Muscle of leg (tissue), 11 donors: ENCODE measurements around the gene OSCP1. TPM values are rescaled to one million over a fixed set of nuclear protein-coding genes. Genes with fewer than 3 reads are reported as not detected.
"Not testable (repeated sequence)": the region's sequence is repeated elsewhere in the genome, so short reads cannot be mapped to it uniquely, and the experiment has no call there.

Source experiments
- DNase-seq: peaks from one replicate; pipeline ENCODE4 v3.0.0; 2013
- H3K27ac ChIP-seq: one replicate; pipeline ENCODE4 v1.5.1; 2013; ENCODE audit warnings: mild to moderate bottlenecking, low read length, control low read depth
- H3K27me3 ChIP-seq: one replicate; pipeline ENCODE4 v1.6.1; 2013; ENCODE audit warnings: low read length; ENCODE audit not compliant: control insufficient read depth, insufficient read depth
- H3K36me3 ChIP-seq: one replicate; pipeline ENCODE4 v1.6.1; 2013; ENCODE audit warnings: low read length; ENCODE audit not compliant: control insufficient read depth, insufficient read depth
- H3K4me1 ChIP-seq: one replicate; pipeline ENCODE4 v1.6.1; 2013; ENCODE audit warnings: low read length; ENCODE audit not compliant: control insufficient read depth, insufficient read depth
- H3K4me3 ChIP-seq: one replicate; pipeline ENCODE4 v1.5.1; 2013; ENCODE audit warnings: low read length, control low read depth
- H3K9me3 ChIP-seq: replicated peaks from 2 replicates; pipeline ENCODE4 v1.6.1; 2013; ENCODE audit warnings: low read depth, low read length; ENCODE audit not compliant: control insufficient read depth
- WGBS: methylation state at CpG from one replicate; pipeline ENCODE4 v1.1.5; 2013; ENCODE audit warnings: missing lambda C conversion rate; ENCODE audit not compliant: insufficient coverage; 5-methylcytosine and 5-hydroxymethylcytosine counted together
- polyA plus RNA-seq, 8 donors: library from polyadenylated mRNA; unstranded; fragments of 120-200 nt; gene quantifications; one replicate each; pipeline versions ENCODE4 v1.2.1 to v1.2.3, GENCODE V29; 2013; ENCODE audit warnings: inconsistent platforms in 1 of 8, low replicate concordance in 1 of 8; ENCODE audit not compliant: insufficient read length in 8 of 8, insufficient read depth in 1 of 8
- total RNA-seq: library from RNA; stranded (reverse); fragments of 120-200 nt; gene quantifications from one replicate; pipeline ENCODE4 v1.2.4, GENCODE V29; 2013

Gene OSCP1
- total and polyA plus RNA-seq, 9 donors = 4.0 to 7.6 (median 4.9) TPM

- H3K4me3 ChIP-seq = no peak overlapping the region
- no peaks in the 10 kb centered on the region for H3K36me3 ChIP-seq
- DNase-seq = no peak
- H3K4me1 ChIP-seq = no peaks in the 10 kb centered on the region
- WGBS = no CpG with 5 or more reads among the region's 2 CpGs
- H3K9me3 ChIP-seq = no peaks in the 10 kb centered on the region
- peaks cover 3% of the 10 kb centered on the region for H3K27me3 ChIP-seq
- no peak overlapping the region for H3K27ac ChIP-seq
Measured at GRCh38 chr1:36486093-36486438, 35.8 kb upstream of the OSCP1 start.

DNA sequence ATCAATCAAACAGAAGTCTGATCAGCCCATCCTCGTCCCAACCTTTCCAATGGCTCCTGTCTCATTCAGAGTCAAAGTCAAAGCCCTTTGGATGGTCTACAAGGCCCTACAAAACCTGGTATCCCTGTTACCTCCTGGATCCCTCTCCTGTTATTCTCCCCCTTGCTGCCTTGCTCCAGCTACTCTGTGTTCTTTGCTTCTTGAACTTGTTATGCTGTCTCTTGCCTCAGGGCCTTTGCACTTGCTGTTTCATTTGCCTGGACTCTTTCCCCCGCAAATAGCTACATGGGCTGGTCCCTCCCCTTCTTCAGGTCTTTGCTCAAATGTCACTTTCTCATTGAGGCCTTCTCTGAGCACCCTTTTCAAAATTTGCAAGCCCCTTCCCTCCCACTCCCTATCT is 33.8 kb upstream of the OSCP1 start:
- no peaks in the 10 kb centered on the region for H3K9me3 ChIP-seq
- DNase-seq = no peak
- H3K4me1 ChIP-seq = no peaks in the 10 kb centered on the region
- WGBS = 73% methylated on average over 2 of the region's 2 CpGs
- no peak overlapping the region for H3K27ac ChIP-seq
- H3K27me3 ChIP-seq = peaks cover 3% of the 10 kb centered on the region
- H3K4me3 ChIP-seq = no peak overlapping the region
- H3K36me3 ChIP-seq = no peaks in the 10 kb centered on the region

GRCh38 chr1:36482724-36483388 is 32.6 kb upstream of the OSCP1 start, which contains the start of gene CSF3R:
Gene CSF3R, minus strand, starts transcription at chr1:36482913. Its CDS starts 3,417 bp downstream, at chr1:36479496.
- Histone ChIP-seq H3K36me3 (no peaks in the 10 kb centered on the region), H3K27me3 (peaks cover 3% of the 10 kb centered on the region), H3K4me1 (no peaks in the 10 kb centered on the region), H3K27ac (no peak within 1 kb of the TSS), H3K9me3 (no peaks in the 10 kb centered on the region), H3K4me3 (peak within 1 kb of the TSS; percentile 5)
- DNase-seq = no peak
- 14% methylated on average over 4 of the region's 13 CpGs for WGBS

DNA sequence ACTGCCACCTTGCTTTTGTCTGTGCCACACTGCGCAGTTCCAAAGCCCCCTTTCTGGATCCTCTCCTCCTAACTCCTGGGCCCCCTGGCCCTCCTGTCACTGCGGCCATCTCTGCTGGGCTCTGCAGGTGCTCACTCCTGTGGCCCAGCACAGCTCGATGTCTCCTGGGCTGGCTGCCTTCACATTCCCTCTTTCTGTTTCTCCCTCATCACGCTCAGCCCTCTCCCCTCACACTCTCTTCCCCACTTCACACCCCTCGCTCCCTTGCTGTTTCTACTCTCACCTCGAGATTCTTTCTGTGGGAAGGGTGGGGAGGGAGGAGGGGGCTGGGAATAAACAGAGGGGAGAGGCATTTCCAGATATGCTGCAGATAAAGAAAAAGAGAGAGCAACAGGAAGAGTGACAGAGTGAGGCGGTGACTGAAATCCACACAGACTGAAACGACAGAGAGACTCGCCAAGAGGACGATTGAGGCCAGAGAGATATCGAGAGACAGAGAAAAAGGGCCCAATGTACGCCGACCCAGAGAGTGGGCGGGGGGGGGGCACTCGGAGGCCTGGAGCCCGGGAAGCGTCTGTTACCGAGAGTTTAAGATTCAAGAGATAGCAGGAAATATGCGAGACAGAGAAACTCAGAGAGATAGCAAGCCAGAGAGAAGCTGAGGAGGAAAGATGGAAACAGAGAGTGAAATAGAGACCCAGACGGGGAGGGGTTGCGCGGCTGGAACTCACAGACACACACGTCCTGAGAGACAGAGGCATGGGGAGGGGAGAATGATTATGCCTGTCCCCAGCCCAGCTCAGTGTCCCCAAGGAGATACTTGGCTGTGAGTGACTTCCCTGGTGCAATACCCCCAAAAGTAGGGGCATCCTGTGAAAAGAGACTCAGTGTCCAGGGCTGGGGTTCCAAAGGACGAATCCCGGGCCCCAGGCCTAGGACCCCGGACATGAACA is 31.8 kb upstream of the OSCP1 start:
- WGBS = 25% methylated on average over 23 of the region's 26 CpGs
- DNase-seq = no peak
- H3K27me3 ChIP-seq = peaks cover 3% of the 10 kb centered on the region
- H3K36me3 ChIP-seq = no peaks in the 10 kb centered on the region
- H3K9me3 ChIP-seq = no peaks in the 10 kb centered on the region
- no peaks in the 10 kb centered on the region for H3K4me1 ChIP-seq
- H3K27ac ChIP-seq = no peak overlapping the region
- peak overlapping the region; percentile 5 for H3K4me3 ChIP-seq

GRCh38 chr1:36481091-36481490 is 30.8 kb upstream of the OSCP1 start:
- Histone ChIP-seq H3K9me3 (no peaks in the 10 kb centered on the region), H3K27ac (no peak overlapping the region), H3K4me3 (no peak overlapping the region), H3K27me3 (peaks cover 3% of the 10 kb centered on the region), H3K4me1 (no peaks in the 10 kb centered on the region), H3K36me3 (no peaks in the 10 kb centered on the region)
- DNase-seq = no peak
- WGBS = 92% methylated on average over 3 of the region's 6 CpGs

DNA sequence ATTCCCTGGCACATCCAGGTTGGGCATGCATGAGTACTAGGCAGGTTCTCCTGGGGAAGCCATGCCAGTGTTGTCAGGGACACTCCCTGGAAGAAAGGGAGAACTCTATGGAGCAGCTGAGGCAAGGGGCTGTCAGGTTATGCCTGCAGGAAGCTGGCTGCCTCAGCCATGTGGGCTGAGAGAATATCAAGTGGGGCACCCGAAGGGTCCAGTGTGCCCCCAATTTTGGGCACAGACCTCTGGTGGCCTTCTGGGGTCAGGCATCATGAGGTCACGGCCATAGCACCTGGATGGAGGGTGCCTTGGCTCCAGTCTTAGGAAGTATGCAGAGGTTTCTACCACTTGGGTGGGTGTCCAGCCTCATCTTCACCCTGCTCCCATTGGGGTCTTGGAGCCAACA is 29.9 kb upstream of the OSCP1 start:
- H3K4me1 ChIP-seq = no peaks in the 10 kb centered on the region
- no peak overlapping the region for H3K4me3 ChIP-seq
- H3K9me3 ChIP-seq = no peaks in the 10 kb centered on the region
- no peaks in the 10 kb centered on the region for H3K27me3 ChIP-seq
- 78% methylated on average over 2 of the region's 2 CpGs for WGBS
- no peak for DNase-seq
- H3K27ac ChIP-seq = no peak overlapping the region
- no peaks in the 10 kb centered on the region for H3K36me3 ChIP-seq

DNA sequence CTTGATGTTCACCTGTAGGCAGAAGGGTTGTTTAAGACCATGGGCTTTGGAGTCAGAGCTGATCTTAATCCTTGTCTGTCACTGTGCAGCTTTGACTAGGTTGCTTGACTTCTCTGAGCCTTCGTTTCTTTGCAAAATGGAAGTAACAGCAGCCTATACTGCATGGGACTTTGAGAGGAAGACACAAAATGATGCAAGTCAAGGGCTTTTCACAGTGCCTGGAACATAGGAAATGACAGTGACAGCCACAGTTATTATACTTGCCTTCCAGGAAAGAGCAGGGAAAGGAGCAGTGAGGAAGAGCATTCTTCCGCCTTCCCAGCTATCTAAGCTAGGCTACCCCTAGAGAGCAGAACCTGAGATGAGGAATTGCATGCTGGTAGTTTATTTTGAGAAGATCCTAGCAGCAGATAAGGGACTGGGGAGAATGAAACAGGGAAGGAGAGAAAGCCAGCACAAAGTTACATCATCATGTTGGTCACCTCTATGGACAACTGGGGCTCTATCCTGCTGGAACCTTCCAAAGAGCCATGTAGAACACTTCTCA is 29.3 kb upstream of the OSCP1 start:
- H3K27me3 ChIP-seq = no peaks in the 10 kb centered on the region
- no peaks in the 10 kb centered on the region for H3K9me3 ChIP-seq
- no peak overlapping the region for H3K27ac ChIP-seq
- no peaks in the 10 kb centered on the region for H3K36me3 ChIP-seq
- WGBS = 100% methylated on average over 1 of the region's 2 CpGs
- H3K4me3 ChIP-seq = no peak overlapping the region
- no peak for DNase-seq
- no peaks in the 10 kb centered on the region for H3K4me1 ChIP-seq

DNA sequence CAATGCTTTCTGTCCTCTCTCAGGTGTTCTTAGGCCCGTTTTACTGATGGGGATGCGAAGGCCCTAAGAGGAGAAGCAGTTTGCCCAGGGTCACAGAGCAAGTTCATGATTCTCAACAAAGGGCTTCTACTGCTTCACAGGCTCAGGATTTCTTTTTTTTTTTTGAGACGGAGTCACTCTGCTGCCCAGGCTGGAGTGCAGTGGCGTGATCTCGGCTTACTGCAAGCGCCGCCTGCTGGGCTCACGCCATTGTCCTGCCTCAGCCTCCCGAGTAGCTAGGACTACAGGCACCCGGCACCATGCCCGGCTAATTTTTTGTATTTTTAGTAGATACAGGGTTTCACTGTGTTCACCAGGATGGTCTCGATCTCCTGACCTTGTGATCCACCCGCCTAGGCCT is 27.4 kb upstream of the OSCP1 start:
- not testable (repeated sequence) for DNase-seq, H3K36me3 ChIP-seq, H3K4me1 ChIP-seq, H3K27me3 ChIP-seq, H3K9me3 ChIP-seq, H3K27ac ChIP-seq, H3K4me3 ChIP-seq
- WGBS = 73% methylated on average over 11 of the region's 13 CpGs

DNA sequence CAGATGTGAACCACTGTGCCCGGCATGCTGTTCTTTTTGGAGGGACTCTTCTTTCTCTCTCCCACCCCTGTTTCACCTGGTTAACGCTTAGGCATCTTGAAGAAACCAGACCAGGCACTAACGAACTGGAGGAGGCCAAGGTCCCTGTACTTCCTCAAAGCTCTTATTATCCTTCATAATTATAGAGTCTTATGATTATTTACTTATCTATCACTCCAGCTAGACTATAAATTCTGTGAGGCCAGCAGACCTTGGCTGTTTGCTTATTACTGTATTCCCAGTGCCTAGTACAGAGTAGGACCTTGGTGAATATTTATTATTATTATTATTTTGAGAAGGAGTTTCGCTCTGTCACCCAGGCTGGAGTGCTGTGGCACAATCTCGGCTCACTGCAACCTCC is 26.7 kb upstream of the OSCP1 start:
- Histone ChIP-seq H3K36me3 (no peaks in the 10 kb centered on the region), H3K4me1 (peaks cover 4% of the 10 kb centered on the region), H3K27ac (no peak overlapping the region), H3K9me3 (no peaks in the 10 kb centered on the region), H3K27me3 (no peaks in the 10 kb centered on the region), H3K4me3 (no peak overlapping the region)
- DNase-seq = no peak
- 85% methylated on average over 2 of the region's 5 CpGs for WGBS

DNA sequence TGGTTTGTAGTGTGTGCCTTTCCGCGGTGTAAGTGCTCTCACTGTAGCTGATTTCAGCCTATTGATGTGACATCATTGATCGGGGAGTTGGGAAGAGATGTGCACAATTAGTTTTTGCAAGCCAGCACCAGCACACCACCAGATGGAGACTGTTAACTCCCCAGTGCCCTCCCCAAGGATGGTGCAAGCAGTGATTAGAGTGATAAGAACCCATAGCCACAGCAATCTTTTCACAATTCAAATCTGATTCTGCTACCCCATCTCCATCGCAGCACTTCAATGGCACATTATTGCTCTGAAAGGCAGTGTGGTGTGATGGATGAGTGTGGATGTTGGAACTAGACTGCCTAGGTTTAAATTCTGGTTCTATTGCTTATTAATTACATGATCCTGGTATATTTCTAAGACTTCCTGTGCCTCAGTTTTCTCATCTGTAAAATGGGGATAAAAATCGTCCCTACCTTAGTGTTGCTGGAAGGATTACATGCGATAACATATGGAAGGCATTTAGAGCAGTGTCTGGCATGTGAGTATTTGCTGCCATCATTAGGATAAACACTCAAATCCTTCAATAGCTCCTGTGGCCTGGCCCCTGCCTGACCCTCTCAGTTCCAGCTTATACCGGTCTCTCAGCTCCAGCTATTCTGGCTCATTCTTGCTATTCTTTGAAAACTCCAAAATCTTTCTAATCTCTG is 25.8 kb upstream of the OSCP1 start:
- Histone ChIP-seq H3K4me3 (no peak overlapping the region), H3K36me3 (no peaks in the 10 kb centered on the region), H3K27me3 (no peaks in the 10 kb centered on the region), H3K9me3 (no peaks in the 10 kb centered on the region), H3K27ac (no peak overlapping the region), H3K4me1 (peaks cover 9% of the 10 kb centered on the region)
- no peak for DNase-seq
- no CpG with 5 or more reads among the region's 7 CpGs for WGBS
